GM23248 (cell line): ENCODE measurements around the gene RHPN2. TPM values are rescaled to one million over a fixed set of nuclear protein-coding genes. Genes with fewer than 3 reads are reported as not detected.

Source experiments
- DNase-seq: peaks from one replicate; pipeline ENCODE4 v3.0.0-alpha.2; 2015
- H2AFZ ChIP-seq: fragments of 200-600 bp; sonication (generic); 2 replicates; pipeline ENCODE4 v1.6.1; 2016; ENCODE audit warnings: antibody characterized with exemption
- H3F3A ChIP-seq: fragments of 200-600 bp; sonication (generic); 2 replicates; pipeline ENCODE4 v1.6.1; 2016; ENCODE audit warnings: mild to moderate bottlenecking, antibody characterized with exemption, mixed run types; ENCODE audit not compliant: insufficient read depth
- H3K27ac ChIP-seq: fragments of 200-600 bp; sonication (generic); 2 replicates; pipeline ENCODE4 v1.5.1; 2016; ENCODE audit warnings: mild to moderate bottlenecking
- H3K27me3 ChIP-seq: fragments of 200-600 bp; sonication (generic); replicated peaks from 2 replicates; pipeline ENCODE4 v1.6.1; 2016; ENCODE audit warnings: mild to moderate bottlenecking; ENCODE audit not compliant: insufficient read depth
- H3K36me3 ChIP-seq: fragments of 200-600 bp; sonication (generic); 2 replicates; pipeline ENCODE4 v1.6.1; 2016; ENCODE audit warnings: low read depth, mild to moderate bottlenecking
- H3K4me1 ChIP-seq: fragments of 200-600 bp; sonication (generic); 2 replicates; pipeline ENCODE4 v1.6.1; 2016; ENCODE audit warnings: mild to moderate bottlenecking; ENCODE audit not compliant: insufficient read depth
- H3K4me2 ChIP-seq: fragments of 200-600 bp; sonication (generic); one replicate; pipeline ENCODE4 v1.6.1; 2016; ENCODE audit warnings: mild to moderate bottlenecking; ENCODE audit not compliant: unreplicated experiment
- H3K4me3 ChIP-seq: fragments of 200-600 bp; sonication (generic); 2 replicates; pipeline ENCODE4 v1.5.1; 2016; ENCODE audit warnings: mild to moderate bottlenecking
- H3K79me2 ChIP-seq: fragments of 200-600 bp; sonication (generic); 2 replicates; pipeline ENCODE4 v1.6.1; 2016; ENCODE audit warnings: mild to moderate bottlenecking; ENCODE audit not compliant: insufficient read depth
- H3K9ac ChIP-seq: fragments of 200-600 bp; sonication (generic); 2 replicates; pipeline ENCODE4 v1.6.1; 2016; ENCODE audit warnings: mild to moderate bottlenecking
- H3K9me2 ChIP-seq: fragments of 200-600 bp; sonication (generic); 2 replicates; pipeline ENCODE4 v1.6.1; 2016; ENCODE audit warnings: mixed run types, mild to moderate bottlenecking, moderate library complexity; ENCODE audit not compliant: insufficient read depth
- H3K9me3 ChIP-seq: fragments of 200-600 bp; sonication (generic); one replicate; pipeline ENCODE4 v1.6.1; 2017; ENCODE audit warnings: low read depth
- H4K20me1 ChIP-seq: fragments of 200-600 bp; sonication (generic); 2 replicates; pipeline ENCODE4 v1.6.0; 2016; ENCODE audit not compliant: insufficient read depth
- EZH2 ChIP-seq: fragments of 200-600 bp; sonication (generic); IDR thresholded peaks from 2 replicates; pipeline ENCODE4 v1.6.1; 2018; ENCODE audit warnings: antibody characterized with exemption, mild to moderate bottlenecking; ENCODE audit not compliant: insufficient read depth, poor library complexity, severe bottlenecking
- EZH2phosphoT487 ChIP-seq: fragments of 200-600 bp; sonication (generic); IDR thresholded peaks from 2 replicates; pipeline ENCODE4 v1.6.1; 2018; ENCODE audit warnings: antibody characterized with exemption, moderate library complexity, mild to moderate bottlenecking, low read depth; ENCODE audit not compliant: insufficient read depth
- WGBS, 2 experiments: methylation state at CpG; one replicate each; pipeline ENCODE4 v1.1.6; 2015 to 2017; ENCODE audit warnings: low lambda C conversion rate in 2 of 2, low coverage in 1 of 2; ENCODE audit errors: missing lambda C conversion rate in 2 of 2; 5-methylcytosine and 5-hydroxymethylcytosine counted together
- in situ Hi-C: fragments of 300-500 bp; cut with MboI; formaldehyde crosslinking; loops from 2 replicates; pipeline ENCODE4 v1.15.0; 2020
- polyA plus RNA-seq: library from polyadenylated mRNA; unstranded; fragments of >200 nt; fragmentation: Nextera tagmentation; extraction: Ambion mirVana; gene quantifications from 2 replicates; pipeline ENCODE4 v1.2.1, GENCODE V29; 2016
- total RNA-seq: library from RNA; depleted of rRNA; stranded (reverse); fragments of >200 nt; shearing (Covaris generic); gene quantifications from 2 replicates; pipeline ENCODE4 v1.2.3, GENCODE V29; 2014

The RHPN2 gene
- total and polyA plus RNA-seq, 2 experiments from 2014 or later, result 1.3 to 1.5 TPM

DNA sequence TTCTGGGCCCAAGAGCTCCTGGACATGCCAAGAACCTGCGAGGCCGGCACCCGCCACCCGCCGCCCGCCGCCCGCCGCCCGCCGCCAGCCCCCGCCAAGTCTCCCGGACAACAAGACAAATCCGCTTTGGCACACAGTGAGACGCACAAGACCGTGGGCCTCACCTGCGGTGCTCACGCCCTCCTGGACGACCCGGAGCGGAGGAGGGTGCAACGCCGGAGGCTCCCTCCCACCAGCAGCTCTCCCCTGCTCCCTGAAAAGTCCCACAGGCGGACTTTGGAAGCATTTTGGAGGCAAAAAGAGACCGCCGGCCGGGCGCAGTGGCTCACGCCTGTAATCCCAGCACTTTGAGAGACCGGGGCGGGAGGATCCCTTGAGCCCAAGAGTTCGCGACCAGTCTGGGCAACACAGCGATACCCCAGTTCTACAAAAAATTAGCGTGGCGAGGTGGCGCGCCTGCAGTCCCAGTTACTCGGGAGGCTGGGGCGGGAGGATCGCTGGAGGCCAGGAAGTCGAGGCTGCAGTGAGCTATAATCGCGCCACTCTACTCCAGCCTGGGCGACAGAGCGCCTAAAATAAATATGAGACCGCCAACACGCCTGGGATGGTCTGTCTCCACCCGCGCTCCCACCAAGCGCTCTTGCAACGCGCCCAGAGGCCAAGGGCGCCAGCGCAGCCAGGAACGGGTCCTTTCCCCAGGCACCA, 783 bp downstream of the RHPN2 start:
- H3K4me3 ChIP-seq, result peak overlapping the region; percentile 51

DNA sequence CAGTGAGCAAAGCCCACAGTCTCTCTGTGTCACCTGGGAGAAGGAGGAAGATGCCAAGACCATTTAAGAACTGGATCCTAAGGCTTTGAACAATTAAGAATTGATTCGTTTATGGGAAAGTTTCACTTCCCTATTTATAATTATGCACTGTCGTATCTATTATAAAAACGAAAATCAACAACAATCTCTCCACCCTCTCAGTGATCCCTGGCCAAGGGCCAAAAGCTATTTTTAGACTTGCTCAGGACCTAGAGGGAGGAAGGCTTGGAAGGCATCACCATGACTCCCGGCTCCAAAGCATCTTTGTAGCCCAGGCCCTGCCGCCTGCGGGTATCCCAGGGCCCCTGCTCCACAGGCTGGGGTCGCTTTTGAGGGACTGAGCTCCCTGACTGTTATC, 1.3 kb downstream of the RHPN2 start:
- Histone ChIP-seq H3K9me3 (no peaks in the 10 kb centered on the region), H4K20me1 (no peaks in the 10 kb centered on the region), H3K27ac (no peak overlapping the region), H3K4me2 (no peak overlapping the region), H2AFZ (no peak overlapping the region), H3K9me2 (no peaks in the 10 kb centered on the region), H3K36me3 (no peaks in the 10 kb centered on the region), H3K9ac (no peak overlapping the region), H3K27me3 (peaks cover 10% of the 10 kb centered on the region; the same call in 1 of the 2 replicates), H3F3A (no peaks in the 10 kb centered on the region), H3K4me3 (no peak overlapping the region), H3K79me2 (no peaks in the 10 kb centered on the region), H3K4me1 (no peaks in the 10 kb centered on the region)
- 26 to 28% methylated on average over 7 of the region's 7 CpGs for WGBS, 2 experiments
- in situ Hi-C loops, result no loop called here
- no peak for DNase-seq
- TF ChIP-seq EZH2 (no peak), EZH2phosphoT487 (no peak)

More for the DNA sequence above, 783 bp downstream of the RHPN2 start:
- Histone ChIP-seq H3K79me2 (no peaks in the 10 kb centered on the region), H3K9me2 (no peaks in the 10 kb centered on the region), H3K36me3 (no peaks in the 10 kb centered on the region), H3K9me3 (no peaks in the 10 kb centered on the region), H3F3A (no peaks in the 10 kb centered on the region), H3K9ac (no peak overlapping the region), H2AFZ (peak overlapping the region; percentile 46; the same call in 1 of the 2 replicates), H3K4me2 (peak overlapping the region; percentile 45), H3K27ac (no peak overlapping the region), H4K20me1 (no peaks in the 10 kb centered on the region), H3K27me3 (peaks cover 10% of the 10 kb centered on the region; the same call in 1 of the 2 replicates), H3K4me1 (no peaks in the 10 kb centered on the region)
- WGBS, 2 experiments, result 10 to 11% methylated on average over 40 to 55 of the region's 56 CpGs
- in situ Hi-C loops, result no loop called here
- peak; percentile 30 for DNase-seq
- no peak for TF ChIP-seq EZH2phosphoT487
- peak; percentile 76 for TF ChIP-seq EZH2

DNA sequence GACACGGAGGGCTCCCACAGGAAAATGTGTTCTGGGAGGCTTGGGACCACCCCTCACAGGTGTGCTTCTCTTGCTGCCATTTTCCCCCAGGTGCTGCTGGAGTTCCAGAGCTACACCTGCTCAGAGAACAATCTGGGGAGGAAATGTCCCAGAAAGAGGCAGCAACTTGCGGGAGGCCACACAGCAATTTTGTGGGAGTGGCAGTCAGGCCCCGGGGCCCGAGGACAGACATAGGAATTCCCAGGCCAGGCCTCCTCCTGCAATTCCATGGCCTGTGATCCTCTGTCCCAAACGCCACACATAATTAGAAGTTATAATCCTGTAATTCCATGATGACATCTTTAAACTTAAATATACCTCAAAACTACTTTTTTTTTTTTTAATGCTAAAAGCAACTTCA, 1.8 kb downstream of the RHPN2 start:
- no peaks in the 10 kb centered on the region for H3K9me3 ChIP-seq

DNA sequence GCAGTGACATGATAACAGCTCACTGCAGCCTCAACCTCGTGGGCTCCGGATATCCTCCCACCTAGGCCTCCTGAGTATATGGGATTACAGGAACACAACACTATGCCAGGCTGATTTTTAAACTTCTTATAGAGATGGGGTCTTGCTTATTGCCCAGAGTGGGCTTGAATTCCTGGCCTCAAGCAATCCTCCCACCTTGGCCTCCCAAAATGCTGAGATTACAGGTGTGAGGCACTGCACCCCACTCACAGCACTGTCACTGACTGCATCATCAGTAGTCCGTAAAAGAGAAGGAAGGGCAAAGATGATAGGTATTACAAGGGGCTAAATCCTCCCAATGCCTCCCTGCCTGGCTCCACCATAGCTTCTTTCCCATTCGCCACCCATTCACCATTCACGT, 4.1 kb downstream of the RHPN2 start:
- H3K9ac ChIP-seq, result no peak overlapping the region
- no peak for TF ChIP-seq EZH2
- 0 out of 2 replicates have a peak, but pooled peaks cover 3% of the 10 kb centered on the region for H3K4me1 ChIP-seq
- no peaks in the 10 kb centered on the region for H3K36me3 ChIP-seq
- H3K4me3 ChIP-seq, result no peak overlapping the region
- H2AFZ ChIP-seq, result no peak overlapping the region
- in situ Hi-C loops, result no loop called here
- H3K27me3 ChIP-seq, result peaks cover 10% of the 10 kb centered on the region; the same call in 1 of the 2 replicates
- no peak for DNase-seq
- H3K27ac ChIP-seq, result no peak overlapping the region
- no peaks in the 10 kb centered on the region for H3K79me2 ChIP-seq
- no peak overlapping the region for H3K4me2 ChIP-seq
- no peaks in the 10 kb centered on the region for H3K9me2 ChIP-seq
- 67 to 73% methylated on average over 5 of the region's 5 CpGs for WGBS, 2 experiments
- H4K20me1 ChIP-seq, result no peaks in the 10 kb centered on the region
- H3K9me3 ChIP-seq, result no peaks in the 10 kb centered on the region
- H3F3A ChIP-seq, result no peaks in the 10 kb centered on the region

More for the DNA sequence above, 1.8 kb downstream of the RHPN2 start:
- no peaks in the 10 kb centered on the region for H4K20me1 ChIP-seq
- no peaks in the 10 kb centered on the region for H3F3A ChIP-seq
- DNase-seq, result no peak
- no peaks in the 10 kb centered on the region for H3K9me2 ChIP-seq
- H3K4me3 ChIP-seq, result no peak overlapping the region
- no peak for TF ChIP-seq EZH2phosphoT487
- no peak for TF ChIP-seq EZH2
- no peaks in the 10 kb centered on the region for H3K4me1 ChIP-seq
- H2AFZ ChIP-seq, result no peak overlapping the region
- H3K4me2 ChIP-seq, result no peak overlapping the region
- H3K27me3 ChIP-seq, result peaks cover 10% of the 10 kb centered on the region; the same call in 1 of the 2 replicates
- H3K79me2 ChIP-seq, result no peaks in the 10 kb centered on the region
- no peak overlapping the region for H3K9ac ChIP-seq
- H3K36me3 ChIP-seq, result no peaks in the 10 kb centered on the region
- WGBS, 2 experiments, result 79 to 90% methylated on average over 5 of the region's 5 CpGs
- in situ Hi-C loops, result no loop called here
- H3K27ac ChIP-seq, result no peak overlapping the region

DNA sequence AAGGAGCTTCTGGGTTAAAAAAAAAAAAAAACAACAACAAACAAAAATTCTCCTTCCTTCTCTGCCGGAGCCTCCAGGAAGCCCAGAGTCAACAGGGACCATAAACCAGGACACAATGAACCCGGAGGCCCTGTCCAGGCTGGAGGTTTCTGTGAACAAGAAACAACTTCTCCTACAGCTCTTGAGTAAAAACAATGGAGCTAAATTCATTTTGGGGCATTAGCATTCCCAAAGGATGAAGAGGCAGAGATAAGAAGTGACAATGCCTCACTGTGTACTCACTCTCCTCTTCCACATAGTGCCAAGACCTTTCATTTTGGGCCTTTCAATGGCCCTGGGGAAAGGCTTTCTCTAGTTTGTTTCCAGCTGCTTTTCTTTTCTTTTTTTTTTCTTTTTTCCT, 9.0 kb downstream of the RHPN2 start:
- no peak overlapping the region for H3K4me3 ChIP-seq
- H3K4me2 ChIP-seq, result no peak overlapping the region
- H3K9ac ChIP-seq, result no peak overlapping the region
- no peaks in the 10 kb centered on the region for H3K27me3 ChIP-seq
- WGBS, 2 experiments, result 59 to 62% methylated on average over 2 of the region's 2 CpGs
- no peak overlapping the region for H2AFZ ChIP-seq
- no peaks in the 10 kb centered on the region for H4K20me1 ChIP-seq
- in situ Hi-C loops, result no loop called here
- no peaks in the 10 kb centered on the region for H3F3A ChIP-seq
- TF ChIP-seq EZH2, result no peak
- no peak for TF ChIP-seq EZH2phosphoT487
- no peaks in the 10 kb centered on the region for H3K9me2 ChIP-seq
- no peaks in the 10 kb centered on the region for H3K36me3 ChIP-seq
- DNase-seq, result peak; percentile 69
- no peaks in the 10 kb centered on the region for H3K9me3 ChIP-seq
- H3K4me1 ChIP-seq, result 0 out of 2 replicates have a peak, but pooled peaks cover 11% of the 10 kb centered on the region
- no peaks in the 10 kb centered on the region for H3K79me2 ChIP-seq
- H3K27ac ChIP-seq, result no peak overlapping the region
